Hepatocyte (in vitro differentiated cells): ENCODE data around the gene MYO3B.

Experiments
- CTCF ChIP-seq: fragments of 200-600 bp; sonication (generic); IDR thresholded peaks from 2 replicates; pipeline ENCODE4 v1.5.1; 2016; ENCODE audit warnings: antibody characterized with exemption, mild to moderate bottlenecking; ENCODE audit not compliant: poor library complexity
- EZH2phosphoT487 ChIP-seq: fragments of 200-600 bp; sonication (generic); IDR thresholded peaks from one replicate; pipeline ENCODE4 v1.6.1; 2018; ENCODE audit warnings: antibody characterized with exemption, mild to moderate bottlenecking, low read depth, moderate library complexity; ENCODE audit not compliant: unreplicated experiment, severe bottlenecking

DNA sequence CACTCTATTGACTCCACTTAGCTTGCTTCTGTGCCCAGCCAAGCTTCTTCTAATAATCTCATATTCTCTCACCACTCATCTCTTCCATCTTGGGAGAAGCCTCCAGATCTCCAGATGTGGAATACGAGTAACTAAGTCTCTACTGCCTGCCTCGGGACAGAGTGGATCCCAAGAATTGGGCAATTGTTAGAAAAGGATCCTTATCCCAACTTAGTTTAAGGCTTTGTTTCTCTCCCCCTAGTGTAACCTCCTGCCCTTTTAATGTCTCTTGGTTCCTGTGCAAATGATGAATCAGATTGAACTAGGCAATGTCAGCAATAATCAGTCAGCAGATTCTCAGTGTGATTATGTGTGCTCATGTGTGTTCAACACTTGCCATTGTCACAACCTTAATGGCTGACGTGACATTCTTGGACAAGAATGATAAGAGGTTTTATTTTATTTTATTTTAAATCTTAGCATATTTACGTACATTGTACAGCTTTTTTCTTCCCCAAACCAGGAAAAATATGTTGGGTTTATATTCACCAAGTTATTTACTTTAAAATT lies 59.7 kb downstream of the MYO3B start:
- TF ChIP-seq EZH2phosphoT487 (no peak), CTCF (no peak)
